Measurements from ENCODE around the gene FRMD4B.

DNA sequence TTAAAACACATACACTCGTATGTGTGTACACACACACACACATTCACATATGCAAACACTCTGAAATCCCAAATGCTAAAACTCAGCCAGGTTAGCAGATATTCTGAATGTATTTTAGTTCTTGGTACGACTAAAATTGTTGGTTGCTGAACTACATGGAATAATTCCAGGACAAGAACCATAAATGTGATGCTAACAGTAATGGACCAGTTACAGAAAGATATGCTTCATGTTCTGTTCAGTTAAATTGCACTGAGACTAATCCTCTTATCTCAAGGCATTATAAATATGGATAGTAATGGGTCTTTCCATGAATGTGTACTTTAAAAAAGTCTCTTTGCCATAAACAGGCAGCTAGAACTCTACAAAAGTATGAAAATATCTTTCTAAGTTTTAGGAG, 113.3 kb downstream of the FRMD4B start:
- TF ChIP-seq, protein P1, sequence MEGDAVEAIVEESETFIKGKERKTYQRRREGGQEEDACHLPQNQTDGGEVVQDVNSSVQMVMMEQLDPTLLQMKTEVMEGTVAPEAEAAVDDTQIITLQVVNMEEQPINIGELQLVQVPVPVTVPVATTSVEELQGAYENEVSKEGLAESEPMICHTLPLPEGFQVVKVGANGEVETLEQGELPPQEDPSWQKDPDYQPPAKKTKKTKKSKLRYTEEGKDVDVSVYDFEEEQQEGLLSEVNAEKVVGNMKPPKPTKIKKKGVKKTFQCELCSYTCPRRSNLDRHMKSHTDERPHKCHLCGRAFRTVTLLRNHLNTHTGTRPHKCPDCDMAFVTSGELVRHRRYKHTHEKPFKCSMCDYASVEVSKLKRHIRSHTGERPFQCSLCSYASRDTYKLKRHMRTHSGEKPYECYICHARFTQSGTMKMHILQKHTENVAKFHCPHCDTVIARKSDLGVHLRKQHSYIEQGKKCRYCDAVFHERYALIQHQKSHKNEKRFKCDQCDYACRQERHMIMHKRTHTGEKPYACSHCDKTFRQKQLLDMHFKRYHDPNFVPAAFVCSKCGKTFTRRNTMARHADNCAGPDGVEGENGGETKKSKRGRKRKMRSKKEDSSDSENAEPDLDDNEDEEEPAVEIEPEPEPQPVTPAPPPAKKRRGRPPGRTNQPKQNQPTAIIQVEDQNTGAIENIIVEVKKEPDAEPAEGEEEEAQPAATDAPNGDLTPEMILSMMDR (IDR thresholded peaks at IDR 0.05; ENCODE audit: extremely low read depth in 1 of 2, insufficient read depth in 1 of 2, low read depth in 1 of 2, low read length in 2 of 2) = no peak
- TF ChIP-seq POLR2AphosphoS5 (IDR thresholded peaks at IDR 0.05; ENCODE audit: insufficient read depth, low read depth, low read length) (no peak), EZH2 (IDR thresholded peaks at IDR 0.05; ENCODE audit: borderline replicate concordance, low read depth, low read length, severe bottlenecking) (no peak), POLR2A (IDR thresholded peaks at IDR 0.05; ENCODE audit: low read depth, low read length) (no peak), FOS (IDR thresholded peaks at IDR 0.05; ENCODE audit: borderline replicate concordance, insufficient read depth, low read length) (no peak)

Data from endothelial cell of umbilical vein (primary cell).